ENCODE data around the gene LRMDA. TPM values are rescaled to one million over a fixed set of nuclear protein-coding genes. Genes with fewer than 3 reads are reported as not detected.

The LRMDA gene
- total RNA-seq, 1 donor from 2014 or later, result 5.2 TPM

DNA sequence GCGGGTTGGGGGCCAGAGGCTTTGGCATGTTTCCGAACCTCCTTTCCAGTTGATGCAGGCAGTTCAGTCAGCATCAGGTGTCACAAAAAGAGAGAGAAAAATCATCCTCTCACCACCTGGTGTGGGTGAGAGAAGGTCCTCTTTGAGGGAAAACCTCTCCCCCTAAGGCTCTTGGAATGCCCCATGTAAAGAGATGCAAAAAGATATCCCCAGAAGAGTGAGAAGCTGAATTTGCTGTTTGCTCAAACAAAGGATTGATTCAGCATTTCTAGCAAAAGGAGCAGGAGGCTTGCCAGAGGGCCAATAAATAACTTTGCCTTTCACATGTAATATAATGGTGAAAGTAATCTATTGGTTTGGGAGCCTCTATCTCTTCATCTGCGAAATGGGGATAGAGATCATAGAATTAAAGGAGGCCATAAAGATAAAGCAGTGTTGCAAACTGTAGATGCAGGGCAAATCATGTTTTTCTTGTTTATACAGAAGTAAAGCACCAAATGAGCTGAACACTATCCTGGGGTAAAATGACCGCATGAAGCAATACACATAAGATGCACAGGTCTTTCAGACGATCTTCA is 425.9 kb downstream of the LRMDA start:
- H3K4me1 Mint-ChIP-seq, result no peaks in the 10 kb centered on the region
- H3K4me1 ChIP-seq, result peaks cover 5% of the 10 kb centered on the region
- no peak for DNase-seq (ENCODE audit: low spot score)

GRCh38 chr10:75857896-75858295 is 426.5 kb downstream of the LRMDA start:
- Mint-ChIP-seq H3K27ac (no peak overlapping the region), H3K4me3 (no peak overlapping the region), H3K36me3 (no peaks in the 10 kb centered on the region), H3K27me3 (ENCODE audit: insufficient read depth, low read depth) (no peaks in the 10 kb centered on the region), H3K4me1 (no peaks in the 10 kb centered on the region), H3K9me3 (no peaks in the 10 kb centered on the region)
- Histone ChIP-seq H4K20me1 (ENCODE audit: low read depth) (no peaks in the 10 kb centered on the region), H3K9me3 (ENCODE audit: low read depth) (no peaks in the 10 kb centered on the region), H2AFZ (replicated peaks) (no peak overlapping the region), H3K27me3 (no peaks in the 10 kb centered on the region), H3F3A (ENCODE audit: low read depth) (no peaks in the 10 kb centered on the region), H3K36me3 (no peaks in the 10 kb centered on the region), H3K79me2 (ENCODE audit: low read depth) (no peaks in the 10 kb centered on the region), H3K9ac (no peak overlapping the region), H3K4me3 (no peak overlapping the region), H3K4me2 (no peak overlapping the region), H3K27ac (no peak overlapping the region), H3K4me1 (peaks cover 5% of the 10 kb centered on the region)
- DNase-seq (ENCODE audit: low spot score), result no peak
- no peak for TF ChIP-seq EZH2 (IDR thresholded peaks at IDR 0.05)
- TF ChIP-seq CTCF (IDR thresholded peaks at IDR 0.05), result no peak
- TF ChIP-seq EZH2phosphoT487 (IDR thresholded peaks at IDR 0.05), result no peak

More for the DNA sequence above, 425.9 kb downstream of the LRMDA start:
- no peak overlapping the region for H3K4me3 ChIP-seq
- H3K27me3 ChIP-seq, result no peaks in the 10 kb centered on the region
- H3K27ac Mint-ChIP-seq, result no peak overlapping the region
- no peak overlapping the region for H3K9ac ChIP-seq
- H3K27ac ChIP-seq, result no peak overlapping the region
- no peak for TF ChIP-seq CTCF (IDR thresholded peaks at IDR 0.05)
- TF ChIP-seq EZH2 (IDR thresholded peaks at IDR 0.05), result no peak
- no peak for TF ChIP-seq EZH2phosphoT487 (IDR thresholded peaks at IDR 0.05)
- no peaks in the 10 kb centered on the region for H3K9me3 ChIP-seq (ENCODE audit: low read depth)
- peak overlapping the region; percentile 50 for H2AFZ ChIP-seq (replicated peaks)
- no peaks in the 10 kb centered on the region for H4K20me1 ChIP-seq (ENCODE audit: low read depth)
- no peaks in the 10 kb centered on the region for H3K36me3 Mint-ChIP-seq
- no peaks in the 10 kb centered on the region for H3K9me3 Mint-ChIP-seq
- no peaks in the 10 kb centered on the region for H3K36me3 ChIP-seq
- no peaks in the 10 kb centered on the region for H3K27me3 Mint-ChIP-seq (ENCODE audit: insufficient read depth, low read depth)
- H3K79me2 ChIP-seq (ENCODE audit: low read depth), result no peaks in the 10 kb centered on the region
- no peaks in the 10 kb centered on the region for H3F3A ChIP-seq (ENCODE audit: low read depth)
- no peak overlapping the region for H3K4me3 Mint-ChIP-seq
- no peak overlapping the region for H3K4me2 ChIP-seq

DNA sequence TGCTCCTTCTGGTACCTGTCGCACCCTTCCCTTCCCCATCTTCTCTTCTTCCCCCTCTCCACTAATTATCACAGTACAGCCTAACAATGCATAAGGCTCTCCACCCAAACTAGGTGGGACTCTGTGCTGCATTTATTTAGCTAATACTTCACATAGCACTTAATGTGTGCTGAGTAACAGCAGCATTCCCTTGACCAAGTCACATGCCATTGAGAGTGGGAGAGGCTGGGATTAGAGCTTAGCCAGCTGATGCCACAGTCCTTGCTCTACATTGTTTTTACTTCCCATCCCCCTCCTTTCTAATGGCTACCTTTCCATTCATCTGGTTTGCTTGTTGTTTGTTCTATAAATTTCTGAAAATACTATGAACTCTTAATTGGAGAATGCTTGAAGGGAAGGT is 426.9 kb downstream of the LRMDA start:
- no peak overlapping the region for H3K27ac ChIP-seq
- H3K36me3 ChIP-seq, result no peaks in the 10 kb centered on the region
- Mint-ChIP-seq H3K4me3 (no peak overlapping the region), H3K27me3 (ENCODE audit: insufficient read depth, low read depth) (no peaks in the 10 kb centered on the region), H3K36me3 (no peaks in the 10 kb centered on the region), H3K9me3 (no peaks in the 10 kb centered on the region), H3K4me1 (no peaks in the 10 kb centered on the region), H3K27ac (no peak overlapping the region)
- peaks cover 5% of the 10 kb centered on the region for H3K4me1 ChIP-seq
- no peak for DNase-seq (ENCODE audit: low spot score)
- no peak overlapping the region for H3K4me2 ChIP-seq
- H3K79me2 ChIP-seq (ENCODE audit: low read depth), result no peaks in the 10 kb centered on the region
- TF ChIP-seq EZH2 (IDR thresholded peaks at IDR 0.05), result no peak
- no peak overlapping the region for H2AFZ ChIP-seq (replicated peaks)
- no peaks in the 10 kb centered on the region for H3K27me3 ChIP-seq
- H3K9me3 ChIP-seq (ENCODE audit: low read depth), result no peaks in the 10 kb centered on the region
- H3K9ac ChIP-seq, result no peak overlapping the region
- H3F3A ChIP-seq (ENCODE audit: low read depth), result no peaks in the 10 kb centered on the region
- no peak overlapping the region for H3K4me3 ChIP-seq
- H4K20me1 ChIP-seq (ENCODE audit: low read depth), result no peaks in the 10 kb centered on the region

DNA sequence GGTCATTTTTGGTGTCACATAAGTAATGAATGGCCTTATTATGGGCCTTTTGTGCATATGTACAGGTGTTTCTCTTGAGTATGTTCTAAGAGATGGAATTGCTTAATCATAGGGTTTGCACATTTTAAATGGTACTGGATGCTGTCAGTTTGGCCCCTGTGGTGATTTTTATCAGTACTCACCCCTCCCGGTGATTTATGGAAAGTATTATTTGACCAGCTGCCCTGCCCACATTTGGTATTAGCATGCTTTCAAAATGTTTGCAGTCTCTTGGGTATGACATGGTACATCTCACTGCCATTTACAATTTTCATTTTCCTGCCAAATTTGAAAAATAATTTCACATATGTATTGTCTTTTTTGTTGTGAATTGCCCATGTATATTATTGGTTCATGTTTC is 427.7 kb downstream of the LRMDA start:
- no peaks in the 10 kb centered on the region for H3K9me3 ChIP-seq (ENCODE audit: low read depth)
- no peaks in the 10 kb centered on the region for H4K20me1 ChIP-seq (ENCODE audit: low read depth)
- Mint-ChIP-seq H3K4me1 (no peaks in the 10 kb centered on the region), H3K27ac (no peak overlapping the region), H3K4me3 (no peak overlapping the region), H3K27me3 (ENCODE audit: insufficient read depth, low read depth) (no peaks in the 10 kb centered on the region), H3K36me3 (no peaks in the 10 kb centered on the region), H3K9me3 (no peaks in the 10 kb centered on the region)
- H3K27ac ChIP-seq, result no peak overlapping the region
- no peaks in the 10 kb centered on the region for H3K36me3 ChIP-seq
- H2AFZ ChIP-seq (replicated peaks), result no peak overlapping the region
- H3K9ac ChIP-seq, result no peak overlapping the region
- H3K79me2 ChIP-seq (ENCODE audit: low read depth), result no peaks in the 10 kb centered on the region
- no peak overlapping the region for H3K4me2 ChIP-seq
- H3K27me3 ChIP-seq, result no peaks in the 10 kb centered on the region
- TF ChIP-seq EZH2 (IDR thresholded peaks at IDR 0.05) (no peak), EZH2phosphoT487 (IDR thresholded peaks at IDR 0.05) (no peak), CTCF (IDR thresholded peaks at IDR 0.05) (no peak)
- H3F3A ChIP-seq (ENCODE audit: low read depth), result no peaks in the 10 kb centered on the region
- no peak for DNase-seq (ENCODE audit: low spot score)
- peaks cover 5% of the 10 kb centered on the region for H3K4me1 ChIP-seq
- no peak overlapping the region for H3K4me3 ChIP-seq

Data from neural progenitor cell (in vitro differentiated cells).